NCI-H1436 treated with DMSO at 0.1 percent for 48 hours (cell line): Measurements from ENCODE around the gene TMEM40.
"Not testable (repeated sequence)": the region's sequence is repeated elsewhere in the genome, so short reads cannot be mapped to it uniquely, and the experiment has no call there.

ENCODE experiments used
- DNase-seq: peaks from one replicate; lab custom pipeline; 2025; lab: John Stamatoyannopoulos, UW

Gene TMEM40, protein sequence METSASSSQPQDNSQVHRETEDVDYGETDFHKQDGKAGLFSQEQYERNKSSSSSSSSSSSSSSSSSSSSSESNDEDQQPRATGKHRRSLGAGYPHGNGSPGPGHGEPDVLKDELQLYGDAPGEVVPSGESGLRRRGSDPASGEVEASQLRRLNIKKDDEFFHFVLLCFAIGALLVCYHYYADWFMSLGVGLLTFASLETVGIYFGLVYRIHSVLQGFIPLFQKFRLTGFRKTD

DNA sequence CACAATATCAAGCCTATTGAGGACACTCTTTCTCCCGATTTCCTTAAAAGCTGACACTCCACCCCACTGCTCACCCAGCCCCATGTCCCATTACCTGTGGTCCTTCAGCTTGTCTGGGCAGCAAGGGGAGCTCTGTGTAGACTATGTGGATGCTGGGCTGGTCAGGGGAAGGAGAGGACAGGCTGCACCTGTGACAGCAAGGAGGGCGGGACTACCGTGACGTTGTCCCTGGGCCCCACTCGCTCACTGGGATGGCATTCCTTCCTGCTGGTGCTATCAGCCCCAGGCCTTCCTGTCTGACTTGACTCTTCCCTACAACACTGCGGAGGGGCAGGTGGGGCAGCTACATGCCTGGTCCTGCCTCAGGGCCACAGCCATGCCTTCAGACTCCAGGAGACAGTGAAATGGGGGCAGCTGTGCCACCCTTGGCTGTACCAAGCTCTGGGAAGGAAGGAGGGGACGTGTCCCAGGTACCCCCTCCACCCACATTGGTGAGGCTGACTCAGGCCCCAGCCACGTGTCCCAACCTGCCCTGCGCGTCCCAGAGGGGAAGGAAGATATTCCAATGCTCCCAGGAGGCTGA, at the start of gene TMEM40:
TMEM40 (minus strand) TSS at position 163 of the 583 bp plus-strand sequence. CDS start 9,427 bp downstream, outside the sequence.
- DNase-seq: no peak

- no peak for DNase-seq
These were observed 49.5 kb upstream of the TMEM40 start for GRCh38 chr3:12808587-12808986.

DNA sequence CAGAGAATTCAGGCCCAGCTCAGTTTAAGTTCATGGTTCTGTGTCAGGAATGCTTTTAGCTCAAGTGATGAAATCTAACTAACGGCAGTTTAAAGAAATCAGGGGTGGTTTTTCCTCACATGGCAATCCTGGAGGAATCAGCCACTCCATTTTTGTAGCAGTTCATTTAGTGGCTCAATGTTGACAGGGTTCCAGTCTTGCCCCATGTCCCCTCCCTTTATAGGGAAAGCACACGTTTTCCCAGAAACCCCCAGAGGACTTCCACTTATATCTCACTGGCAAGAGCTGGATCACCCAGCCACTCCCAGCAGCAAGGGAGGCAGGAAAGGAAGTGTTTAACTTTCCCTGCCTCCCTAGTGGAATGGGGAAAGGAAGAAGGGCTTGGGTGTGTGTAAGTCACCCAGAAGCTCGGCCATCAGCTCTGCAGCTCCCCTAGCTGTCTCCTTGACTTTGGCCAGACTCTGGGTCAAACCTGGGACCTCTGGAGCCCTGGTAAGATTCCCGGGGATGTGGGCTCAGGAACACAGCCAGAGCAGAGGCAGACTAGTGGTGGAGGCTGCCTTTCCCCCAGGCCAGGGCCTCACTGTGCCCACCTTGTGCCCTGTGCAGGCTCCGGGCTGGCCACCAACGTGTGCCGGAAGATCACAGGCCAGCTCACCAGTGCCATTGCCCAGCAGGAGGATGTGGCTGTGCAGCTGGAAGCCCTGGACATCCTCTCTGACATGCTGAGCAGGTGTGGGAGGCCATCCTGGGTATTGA, 48.7 kb upstream of the TMEM40 start:
- no peak for DNase-seq

GRCh38 chr3:12807066-12807465, 48.0 kb upstream of the TMEM40 start:
- DNase-seq: no peak

- no peak for DNase-seq
These were observed 44.3 kb upstream of the TMEM40 start for GRCh38 chr3:12803371-12803770.

- no peak for DNase-seq
These were observed 40.7 kb upstream of the TMEM40 start for GRCh38 chr3:12799525-12800440.

GRCh38 chr3:12798559-12799179, 39.6 kb upstream of the TMEM40 start:
- no peak for DNase-seq

DNA sequence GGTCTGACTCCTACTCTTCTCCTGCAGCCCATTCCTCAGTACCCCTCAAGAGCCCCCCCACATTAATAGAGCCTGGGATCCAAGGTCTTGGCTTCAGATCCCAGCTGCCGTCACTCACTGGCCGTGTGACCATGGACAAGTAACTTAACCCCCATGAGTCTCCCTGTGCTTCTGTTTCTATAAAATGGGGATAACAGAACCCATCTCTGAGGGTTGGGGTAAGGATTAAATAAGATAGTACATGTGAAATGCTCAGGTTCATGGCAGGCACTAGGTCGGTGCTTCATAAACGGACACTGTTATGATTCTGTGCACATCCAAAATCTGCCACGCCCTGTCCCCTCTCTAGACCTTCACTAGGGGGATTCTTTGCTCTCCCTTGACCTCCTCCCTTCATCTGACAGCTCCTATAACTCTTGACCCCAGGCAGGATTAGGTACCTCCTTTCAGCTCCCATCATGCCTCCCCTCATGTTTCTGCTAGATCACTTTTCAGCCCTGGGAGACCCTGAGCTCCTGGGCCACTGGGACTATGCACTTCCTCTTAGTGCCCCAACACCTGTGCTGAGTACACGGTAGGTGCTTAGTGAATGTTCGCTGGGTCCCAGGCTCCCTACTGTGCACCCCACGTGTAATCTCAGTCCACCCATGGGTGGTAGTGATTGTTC, 39.0 kb upstream of the TMEM40 start:
- DNase-seq: no peak

DNA sequence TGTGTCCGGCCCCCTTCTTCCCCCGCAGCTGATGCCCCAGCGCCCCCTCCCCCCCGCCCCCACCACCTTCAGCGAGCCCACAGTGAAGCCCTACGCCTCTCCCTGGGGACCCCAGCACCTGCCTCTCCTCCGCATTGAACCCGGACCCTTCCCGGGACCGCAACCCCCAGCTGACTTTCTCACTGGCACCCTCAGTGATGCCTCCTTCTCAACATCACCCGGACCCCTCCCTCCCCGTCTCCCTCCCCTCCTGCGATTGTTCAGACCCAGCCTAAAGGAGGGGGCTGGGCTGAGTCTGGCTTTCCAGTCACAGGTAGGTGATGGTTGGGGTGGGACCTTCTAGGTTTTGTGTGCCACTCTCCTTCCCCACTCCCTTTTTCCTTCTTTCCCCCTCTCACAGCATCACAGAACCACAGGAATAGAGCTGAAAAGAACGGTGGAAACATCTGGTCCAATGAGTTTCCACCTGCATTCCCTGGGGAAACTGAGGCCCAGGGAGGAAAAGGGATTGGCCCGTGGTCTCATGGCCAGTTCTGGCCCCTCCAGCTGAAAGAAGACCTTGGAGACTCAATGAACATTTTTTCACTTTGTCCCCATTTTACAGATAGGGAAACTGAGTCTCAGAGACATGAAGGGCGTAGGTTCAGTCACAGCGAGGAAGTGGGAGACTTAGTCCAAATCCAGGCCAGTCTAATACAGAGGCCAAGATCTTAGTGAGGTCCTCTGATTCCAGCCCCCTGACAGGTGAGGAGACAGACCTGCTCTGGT, 38.2 kb upstream of the TMEM40 start:
- DNase-seq: no peak

- DNase-seq: no peak
These were observed 37.4 kb upstream of the TMEM40 start, which contains the start of gene CAND2 for GRCh38 chr3:12796171-12797123. CAND2 (plus strand) TSS chr3:12796680; CDS start chr3:12796721, 41 bp downstream.

GRCh38 chr3:12793701-12794100, 34.6 kb upstream of the TMEM40 start:
- DNase-seq: no peak

GRCh38 chr3:12791430-12791829, 32.4 kb upstream of the TMEM40 start:
- no peak for DNase-seq

- not testable (repeated sequence) for DNase-seq
These were observed 29.1 kb upstream of the TMEM40 start for GRCh38 chr3:12787967-12788690.

DNA sequence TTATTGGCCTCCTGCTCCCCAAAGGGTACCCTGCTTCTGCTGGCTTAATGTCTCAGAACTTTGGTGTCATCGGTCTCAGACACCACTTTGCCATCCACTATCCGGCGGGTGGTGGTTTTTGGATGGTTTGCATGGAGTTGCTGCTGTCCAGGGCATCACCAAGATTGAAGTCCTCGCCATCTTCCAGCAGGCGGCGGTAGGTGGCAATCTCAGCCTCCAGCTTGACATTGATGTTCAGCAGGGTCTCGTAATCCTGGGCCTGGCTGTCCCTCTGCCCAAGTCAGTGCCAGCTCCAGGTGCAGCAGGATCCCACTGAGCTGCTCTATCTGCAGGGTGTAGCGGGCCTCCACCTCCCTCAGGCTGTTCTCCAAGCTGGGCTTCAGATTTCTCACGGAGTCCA, 28.3 kb upstream of the TMEM40 start:
- DNase-seq: not testable (repeated sequence)

GRCh38 chr3:12785096-12785495, 26.0 kb upstream of the TMEM40 start:
- DNase-seq: no peak

DNA sequence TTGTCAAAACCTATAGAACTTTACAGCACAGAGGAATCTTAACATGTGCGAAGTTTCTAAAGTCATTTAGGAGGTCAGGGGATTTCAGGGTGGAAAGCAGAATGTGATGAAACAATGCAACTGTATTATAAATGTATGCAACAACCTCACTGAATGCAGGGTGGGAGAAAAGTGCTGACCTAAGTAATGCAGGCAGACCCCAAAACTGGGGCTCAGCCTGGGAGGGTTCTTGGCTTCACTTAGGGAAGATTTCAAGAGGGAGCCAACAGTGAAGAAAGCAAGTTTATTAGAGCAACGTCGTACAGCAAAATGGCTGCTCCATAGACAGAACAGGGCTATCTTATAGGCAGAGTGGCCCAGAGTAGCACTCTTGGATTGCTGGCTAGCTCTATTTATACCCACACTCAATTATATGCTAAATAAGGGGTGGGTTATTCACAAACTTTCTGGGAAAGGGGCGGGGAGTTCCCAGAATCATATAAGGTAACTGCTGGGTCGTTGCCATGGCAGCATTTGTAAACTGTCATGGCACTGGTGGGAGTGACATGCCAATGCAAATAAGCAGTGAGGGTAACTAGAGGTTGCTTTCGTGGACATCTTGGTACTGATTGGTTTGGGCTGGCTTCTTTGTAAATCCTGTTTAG, 23.2 kb upstream of the TMEM40 start:
- no peak for DNase-seq

DNA sequence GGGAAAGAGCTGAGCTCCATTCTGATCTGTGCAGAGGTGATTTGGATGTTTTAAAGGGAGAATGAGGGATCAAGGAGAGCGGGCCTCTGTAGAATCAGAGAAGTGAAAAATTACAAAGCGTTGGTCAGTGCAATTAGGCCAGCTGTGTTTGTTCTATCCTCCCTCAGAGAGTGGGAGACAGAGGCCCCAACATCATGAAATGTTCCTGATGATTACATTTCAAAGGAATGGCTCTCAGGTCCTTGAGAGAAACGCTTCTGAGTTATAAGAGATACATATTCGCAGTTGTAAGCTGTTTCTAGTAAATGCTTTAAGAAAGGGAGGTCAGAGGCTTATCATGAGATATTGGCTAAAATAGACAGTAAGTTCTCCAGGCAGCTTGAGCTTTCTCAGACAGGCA, 21.7 kb upstream of the TMEM40 start:
- no peak for DNase-seq

GRCh38 chr3:12777171-12777570, 18.1 kb upstream of the TMEM40 start:
- no peak for DNase-seq
